Prostate gland (tissue), 2 donors: ENCODE results near the gene BABAM2. TPM values are rescaled to one million over a fixed set of nuclear protein-coding genes. Genes with fewer than 3 reads are reported as not detected.
"Not testable (repeated sequence)": the region's sequence is repeated elsewhere in the genome, so short reads cannot be mapped to it uniquely, and the experiment has no call there.

Experiments used
- DNase-seq: peaks from one replicate; pipeline ENCODE4 v3.0.0-alpha.2; 2019; ENCODE audit warnings: low spot score
- H3K27ac ChIP-seq, 2 donors: fragments of 200-600 bp; sonication (generic); 2 replicates each; pipeline ENCODE4 v1.5.1; 2017 to 2019
- H3K27me3 ChIP-seq: fragments of 200-600 bp; sonication (generic); replicated peaks from 2 replicates; pipeline ENCODE4 v1.5.1; 2019; ENCODE audit not compliant: insufficient read depth
- H3K36me3 ChIP-seq, 2 donors: fragments of 200-600 bp; sonication (generic); 1 replicate in 1 of 2; 2 replicates in 1 of 2; pipeline versions ENCODE4 v1.5.1 to v1.8.1; 2017 to 2019
- H3K4me1 ChIP-seq: fragments of 200-600 bp; sonication (generic); replicated peaks from 2 replicates; pipeline ENCODE4 v1.5.1; 2019
- H3K4me3 ChIP-seq, 2 donors: fragments of 200-600 bp; sonication (generic); 2 replicates each; pipeline ENCODE4 v1.5.1; 2017 to 2019
- H3K9me3 ChIP-seq: fragments of 200-600 bp; sonication (generic); 2 replicates; pipeline ENCODE4 v1.5.1; 2017
- POLR2A ChIP-seq: fragments of 450-650 bp; IDR thresholded peaks from one replicate; pipeline ENCODE4 v1.6.1; 2016; ENCODE audit warnings: antibody characterized with exemption, mild to moderate bottlenecking
- POLR2AphosphoS5 ChIP-seq: sonication (generic); formaldehyde crosslinking; IDR thresholded peaks from one replicate; pipeline ENCODE4 v1.6.1; 2017; ENCODE audit warnings: antibody characterized with exemption
- WGBS: methylation state at CpG from one replicate; pipeline ENCODE4 v1.1.5; 2018; 5-methylcytosine and 5-hydroxymethylcytosine counted together
- intact Hi-C: fragments of 100-400 bp; cut with DNase I; formaldehyde crosslinking; loops from one replicate; pipeline ENCODE4 v1.14.2; 2022
- total RNA-seq, 2 donors: library from RNA; depleted of rRNA; stranded (reverse); fragments of >200 nt; gene quantifications; one replicate each; pipeline ENCODE4 v1.1.0, GENCODE V29; 2016
- TF ChIP-seq, protein P1 (sequence below), 4 experiments: fragments of 200-600 bp in 2 of 4; fragments of 450-650 bp in 2 of 4; sonication (generic) in 2 of 4; IDR thresholded peaks; 1 replicate in 3 of 4; 2 replicates in 1 of 4; pipeline ENCODE4 v1.5.1; 2016 to 2019; ENCODE audit warnings: antibody characterized with exemption in 4 of 4, mild to moderate bottlenecking in 2 of 4, moderate library complexity in 2 of 4

Gene BABAM2
- total RNA-seq, 2 donors from 2014 or later, result 35.8 to 37.3 TPM

DNA sequence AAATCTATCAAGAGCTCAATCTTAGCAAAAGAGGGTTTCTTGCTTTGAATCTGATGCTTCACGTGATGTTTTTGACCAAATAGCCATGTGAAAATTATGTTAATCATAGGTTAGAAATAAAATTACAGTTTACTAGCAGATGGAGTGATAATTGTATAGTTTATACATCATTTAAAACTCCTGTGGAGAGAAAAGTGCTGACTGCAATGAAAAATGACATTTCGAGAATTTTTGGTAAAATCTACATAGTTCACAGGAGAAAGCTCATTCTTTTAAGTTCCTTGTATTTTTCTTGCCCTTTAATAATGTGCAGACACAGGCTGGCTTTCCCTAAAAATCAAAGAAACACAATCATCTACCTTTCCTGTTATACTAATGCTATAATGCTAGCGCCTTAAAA lies 33.6 kb upstream of the BABAM2 start:
- no peak for TF ChIP-seq POLR2AphosphoS5
- no peak for TF ChIP-seq POLR2A
- TF ChIP-seq, protein P1, sequence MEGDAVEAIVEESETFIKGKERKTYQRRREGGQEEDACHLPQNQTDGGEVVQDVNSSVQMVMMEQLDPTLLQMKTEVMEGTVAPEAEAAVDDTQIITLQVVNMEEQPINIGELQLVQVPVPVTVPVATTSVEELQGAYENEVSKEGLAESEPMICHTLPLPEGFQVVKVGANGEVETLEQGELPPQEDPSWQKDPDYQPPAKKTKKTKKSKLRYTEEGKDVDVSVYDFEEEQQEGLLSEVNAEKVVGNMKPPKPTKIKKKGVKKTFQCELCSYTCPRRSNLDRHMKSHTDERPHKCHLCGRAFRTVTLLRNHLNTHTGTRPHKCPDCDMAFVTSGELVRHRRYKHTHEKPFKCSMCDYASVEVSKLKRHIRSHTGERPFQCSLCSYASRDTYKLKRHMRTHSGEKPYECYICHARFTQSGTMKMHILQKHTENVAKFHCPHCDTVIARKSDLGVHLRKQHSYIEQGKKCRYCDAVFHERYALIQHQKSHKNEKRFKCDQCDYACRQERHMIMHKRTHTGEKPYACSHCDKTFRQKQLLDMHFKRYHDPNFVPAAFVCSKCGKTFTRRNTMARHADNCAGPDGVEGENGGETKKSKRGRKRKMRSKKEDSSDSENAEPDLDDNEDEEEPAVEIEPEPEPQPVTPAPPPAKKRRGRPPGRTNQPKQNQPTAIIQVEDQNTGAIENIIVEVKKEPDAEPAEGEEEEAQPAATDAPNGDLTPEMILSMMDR (IDR thresholded peaks at IDR 0.05), result no peak
- Histone ChIP-seq H3K9me3 (no peaks in the 10 kb centered on the region), H3K27ac (no peak overlapping the region), H3K36me3 (no peaks in the 10 kb centered on the region), H3K27me3 (no peaks in the 10 kb centered on the region), H3K4me1 (no peaks in the 10 kb centered on the region), H3K4me3 (no peak overlapping the region)
- intact Hi-C loops, result no loop called here
- DNase-seq, result no peak
- WGBS, result 89% methylated on average over 3 of the region's 3 CpGs

DNA sequence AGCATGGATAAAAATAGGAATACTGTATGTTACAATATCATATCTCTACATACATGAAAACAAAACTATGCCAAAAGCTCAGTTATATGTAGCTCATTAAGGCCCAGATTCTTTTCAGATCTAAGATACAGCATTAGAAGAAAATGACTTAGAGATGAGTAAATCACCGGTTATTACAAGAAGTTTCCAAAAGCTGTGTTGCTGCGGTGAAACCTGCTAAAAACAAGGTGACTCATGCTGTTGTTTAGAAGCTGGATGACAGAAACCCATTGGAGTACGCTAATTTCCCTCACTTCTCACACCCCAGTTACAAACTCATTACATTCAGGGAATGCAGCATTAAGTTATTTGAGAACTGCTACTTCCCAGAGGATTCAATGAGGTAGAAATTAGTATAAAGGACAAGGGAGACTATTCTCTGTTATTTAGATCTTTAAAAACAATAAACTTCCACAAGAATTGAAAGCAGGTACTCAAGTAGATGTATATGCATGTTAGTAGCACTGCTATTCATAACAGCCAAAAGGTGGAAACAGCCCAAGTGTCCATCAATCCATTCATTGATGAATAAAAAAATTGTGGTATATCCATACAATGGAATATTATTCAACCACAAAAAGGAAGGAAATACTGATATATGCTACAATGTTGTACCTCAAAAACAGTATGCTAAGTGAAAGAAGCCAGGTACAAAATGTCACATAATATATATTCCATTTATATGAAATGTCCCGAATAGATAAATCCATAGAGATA lies 32.9 kb upstream of the BABAM2 start:
- Histone ChIP-seq H3K27me3 (no peaks in the 10 kb centered on the region), H3K4me3 (no peak overlapping the region), H3K36me3 (no peaks in the 10 kb centered on the region), H3K27ac (no peak overlapping the region), H3K9me3 (no peaks in the 10 kb centered on the region), H3K4me1 (no peaks in the 10 kb centered on the region)
- 91% methylated on average over 4 of the region's 4 CpGs for WGBS
- DNase-seq, result no peak
- no peak for TF ChIP-seq POLR2A
- TF ChIP-seq POLR2AphosphoS5, result no peak
- TF ChIP-seq, protein P1 (IDR thresholded peaks at IDR 0.05), result no peak
- intact Hi-C loops, result no loop called here

DNA sequence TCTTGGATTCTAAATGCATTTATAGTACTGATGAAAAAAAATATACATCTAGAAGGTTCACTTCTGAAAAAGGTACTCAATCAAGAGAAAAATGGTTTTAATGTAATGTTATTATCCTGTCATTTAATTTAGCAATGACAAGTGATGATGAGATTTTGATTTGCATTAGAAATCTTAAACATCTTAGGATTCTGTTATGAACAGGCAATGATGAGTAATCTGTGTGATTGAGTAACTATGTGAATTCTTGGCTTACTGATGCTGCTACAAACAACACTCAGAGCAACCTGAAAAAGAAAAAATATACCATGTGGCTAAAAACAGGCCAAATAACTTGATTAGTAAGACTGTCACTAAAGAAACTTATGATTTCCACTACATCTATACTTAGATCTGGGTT lies 30.4 kb upstream of the BABAM2 start:
- H3K36me3 ChIP-seq, result no peaks in the 10 kb centered on the region
- no peak overlapping the region for H3K27ac ChIP-seq
- H3K4me1 ChIP-seq, result no peaks in the 10 kb centered on the region
- TF ChIP-seq, protein P1 (IDR thresholded peaks at IDR 0.05), result no peak
- TF ChIP-seq POLR2A, result no peak
- no peak for TF ChIP-seq POLR2AphosphoS5
- intact Hi-C loops, result no loop called here
- H3K4me3 ChIP-seq, result no peak overlapping the region
- no peaks in the 10 kb centered on the region for H3K27me3 ChIP-seq
- DNase-seq, result no peak
- H3K9me3 ChIP-seq, result no peaks in the 10 kb centered on the region

DNA sequence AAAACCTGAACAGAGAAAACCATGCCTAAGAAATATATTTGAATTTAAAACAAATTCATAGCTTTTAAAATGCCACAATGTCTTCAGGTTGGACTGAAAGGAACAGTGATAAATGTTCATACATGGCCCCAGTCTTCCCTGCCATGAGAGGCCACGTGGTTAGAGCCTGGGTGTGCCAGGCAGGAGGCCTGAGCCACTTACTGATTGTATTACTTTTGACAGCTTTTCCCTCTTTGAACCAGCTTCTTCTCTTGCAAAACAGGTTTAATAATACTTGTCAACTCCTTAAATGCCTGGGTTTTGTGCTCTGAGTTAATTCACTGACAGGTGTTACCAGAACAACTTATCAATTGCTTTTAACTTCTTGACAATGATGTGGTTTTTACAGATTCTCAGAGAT lies 27.4 kb upstream of the BABAM2 start:
- Histone ChIP-seq H3K36me3 (no peaks in the 10 kb centered on the region), H3K9me3 (no peaks in the 10 kb centered on the region), H3K27me3 (no peaks in the 10 kb centered on the region), H3K27ac (no peak overlapping the region), H3K4me1 (no peaks in the 10 kb centered on the region), H3K4me3 (no peak overlapping the region)
- intact Hi-C loops, result no loop called here
- DNase-seq, result no peak
- WGBS, result 50% methylated on average over 1 of the region's 1 CpG
- TF ChIP-seq, protein P1 (IDR thresholded peaks at IDR 0.05), result no peak
- TF ChIP-seq POLR2A (no peak), POLR2AphosphoS5 (no peak)

DNA sequence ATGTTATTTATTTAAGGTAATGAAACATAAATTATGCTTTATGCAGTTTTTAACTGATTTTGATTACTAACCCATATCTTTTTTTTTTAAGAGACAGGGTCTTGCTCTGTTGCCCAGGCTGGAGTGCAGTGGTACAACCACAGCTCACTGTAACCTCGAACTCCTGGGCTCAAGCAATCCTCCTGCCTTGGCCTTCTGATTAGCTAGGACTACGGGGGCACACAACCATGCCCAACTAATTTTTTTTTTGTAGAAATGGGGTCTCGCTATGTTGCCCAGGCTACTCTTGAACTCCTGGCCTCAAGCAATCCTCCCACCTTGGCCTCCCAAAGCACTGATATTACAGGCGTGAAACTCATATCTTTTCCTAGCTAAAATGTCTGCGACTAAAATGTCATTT lies 26.6 kb upstream of the BABAM2 start:
- H3K9me3 ChIP-seq, H3K27ac ChIP-seq, H3K4me3 ChIP-seq, H3K4me1 ChIP-seq, intact Hi-C loops, H3K36me3 ChIP-seq, DNase-seq, H3K27me3 ChIP-seq: not testable (repeated sequence)
- 95% methylated on average over 5 of the region's 5 CpGs for WGBS
